CMK (cell line): ENCODE measurements around the gene OR2AP1.
"Not testable (repeated sequence)": the region's sequence is repeated elsewhere in the genome, so short reads cannot be mapped to it uniquely, and the experiment has no call there.

ENCODE experiments used
- DNase-seq: peaks from one replicate; pipeline ENCODE4 v3.0.0-alpha.2; 2010; ENCODE audit warnings: low read depth

The OR2AP1 gene

DNA sequence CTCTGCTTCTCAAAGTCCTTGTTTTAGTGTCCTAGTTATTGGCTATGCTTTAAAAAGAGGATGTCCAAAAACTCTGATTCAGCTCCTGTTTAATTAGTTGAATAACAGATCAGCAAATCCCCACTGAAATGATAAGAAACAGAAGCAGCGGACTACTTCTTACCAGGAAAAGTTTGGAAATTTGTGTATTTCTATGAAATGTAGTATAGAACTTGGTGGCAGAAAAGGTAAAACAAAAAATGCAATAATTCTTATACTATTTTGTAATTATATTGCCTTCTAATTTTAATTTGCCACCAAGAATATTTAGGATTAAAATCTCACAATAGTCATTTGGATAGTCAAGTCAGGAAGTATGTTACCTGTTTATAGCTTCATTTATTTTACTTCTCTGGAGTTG is at the start of gene OR2AP1:
Gene OR2AP1, plus strand, starts transcription at position 301 of the 400 bp plus-strand sequence. CDS start 1,947 bp downstream, outside the sequence.
- DNase-seq: no peak

GRCh38 chr12:55548235-55548634 is 24.0 kb upstream of the OR2AP1 start:
- DNase-seq: not testable (repeated sequence)

GRCh38 chr12:55548756-55549155 is 23.5 kb upstream of the OR2AP1 start:
- DNase-seq: no peak

- no peak for DNase-seq
These were observed 23.0 kb upstream of the OR2AP1 start, which contains the start of gene OR6C4 for GRCh38 chr12:55549302-55549701. OR6C4 (plus strand) TSS chr12:55549602; CDS start chr12:55551227, 1,625 bp downstream.

GRCh38 chr12:55554296-55554695 is 18.0 kb upstream of the OR2AP1 start:
- no peak for DNase-seq

DNA sequence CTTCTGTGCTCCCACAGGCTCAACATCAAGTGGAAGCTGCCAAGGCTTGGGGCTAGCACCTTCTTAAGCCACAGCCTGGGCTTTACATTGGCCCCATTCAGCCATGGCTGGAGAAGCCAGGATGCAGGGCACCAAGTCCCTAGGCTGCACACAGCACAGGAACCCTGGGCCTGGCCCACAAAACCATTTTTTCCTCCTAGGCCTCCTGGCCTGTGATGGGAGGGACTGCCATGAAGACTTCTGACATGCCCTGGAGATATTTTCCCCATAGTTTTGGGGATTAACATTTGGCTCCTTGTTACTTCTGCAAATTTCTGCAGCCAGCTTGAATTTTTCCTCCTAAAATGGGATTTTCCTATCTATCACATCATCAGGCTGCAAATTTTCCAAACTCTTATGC is 2.2 kb upstream of the OR2AP1 start:
- DNase-seq: not testable (repeated sequence)

DNA sequence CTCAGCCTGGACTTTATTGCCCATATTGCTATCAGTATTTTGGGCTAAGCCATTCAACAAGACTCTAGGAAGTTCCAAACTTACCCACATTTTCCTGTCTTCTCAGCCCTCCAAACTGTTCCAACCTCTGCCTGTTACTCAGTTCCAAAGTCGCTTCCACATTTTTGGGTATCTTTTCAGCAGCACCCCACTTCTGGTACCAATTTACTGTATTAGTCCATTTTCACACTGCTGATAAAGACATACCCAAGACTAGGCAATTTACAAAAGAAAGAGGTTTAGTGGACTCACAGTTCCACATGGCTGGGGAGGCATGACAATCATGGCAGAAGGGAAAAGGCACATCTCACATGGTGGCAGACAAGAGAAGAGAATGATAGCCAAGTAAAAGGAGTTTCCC is 1.6 kb upstream of the OR2AP1 start:
- not testable (repeated sequence) for DNase-seq

DNA sequence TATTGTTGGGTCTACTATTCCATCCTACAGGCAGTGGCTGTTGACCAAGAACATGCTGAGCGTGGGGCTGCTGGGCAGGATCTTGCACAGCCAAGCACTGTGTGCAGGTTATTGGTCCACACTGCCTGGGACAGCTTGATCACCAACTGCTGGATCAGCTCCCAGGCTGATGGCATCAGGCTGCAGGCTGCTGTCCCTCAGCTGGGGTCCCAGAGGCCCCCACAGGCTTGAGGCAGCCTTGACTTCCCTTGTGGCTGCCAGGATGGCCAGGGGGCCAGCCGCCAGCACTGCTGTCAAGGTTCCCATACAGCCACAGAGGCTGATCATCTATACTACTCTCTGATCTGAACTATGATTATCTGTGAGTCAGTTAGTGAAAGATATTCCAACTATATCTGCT is 9.8 kb downstream of the OR2AP1 start:
- no peak for DNase-seq

DNA sequence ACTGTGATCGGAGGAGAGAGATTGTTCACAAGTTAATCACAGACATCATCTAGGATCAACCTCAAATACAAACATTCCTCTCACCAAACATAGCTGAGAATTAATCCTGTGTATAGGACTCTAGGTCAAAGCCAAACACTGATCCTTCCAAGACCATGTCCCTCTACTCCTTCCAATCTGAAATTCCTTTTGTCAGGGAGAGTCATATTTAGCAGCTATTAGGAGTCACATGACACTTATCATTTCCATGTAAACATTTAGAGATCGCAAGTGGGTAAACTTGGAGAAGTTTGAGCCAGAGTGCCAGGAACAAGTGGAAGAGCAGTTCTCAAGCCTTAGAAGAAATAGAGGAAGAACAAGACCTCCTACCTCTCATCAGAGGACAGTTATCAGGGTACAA is 13.5 kb downstream of the OR2AP1 start:
- DNase-seq: no peak

GRCh38 chr12:55590152-55590551 is 17.9 kb downstream of the OR2AP1 start:
- DNase-seq: not testable (repeated sequence)

DNA sequence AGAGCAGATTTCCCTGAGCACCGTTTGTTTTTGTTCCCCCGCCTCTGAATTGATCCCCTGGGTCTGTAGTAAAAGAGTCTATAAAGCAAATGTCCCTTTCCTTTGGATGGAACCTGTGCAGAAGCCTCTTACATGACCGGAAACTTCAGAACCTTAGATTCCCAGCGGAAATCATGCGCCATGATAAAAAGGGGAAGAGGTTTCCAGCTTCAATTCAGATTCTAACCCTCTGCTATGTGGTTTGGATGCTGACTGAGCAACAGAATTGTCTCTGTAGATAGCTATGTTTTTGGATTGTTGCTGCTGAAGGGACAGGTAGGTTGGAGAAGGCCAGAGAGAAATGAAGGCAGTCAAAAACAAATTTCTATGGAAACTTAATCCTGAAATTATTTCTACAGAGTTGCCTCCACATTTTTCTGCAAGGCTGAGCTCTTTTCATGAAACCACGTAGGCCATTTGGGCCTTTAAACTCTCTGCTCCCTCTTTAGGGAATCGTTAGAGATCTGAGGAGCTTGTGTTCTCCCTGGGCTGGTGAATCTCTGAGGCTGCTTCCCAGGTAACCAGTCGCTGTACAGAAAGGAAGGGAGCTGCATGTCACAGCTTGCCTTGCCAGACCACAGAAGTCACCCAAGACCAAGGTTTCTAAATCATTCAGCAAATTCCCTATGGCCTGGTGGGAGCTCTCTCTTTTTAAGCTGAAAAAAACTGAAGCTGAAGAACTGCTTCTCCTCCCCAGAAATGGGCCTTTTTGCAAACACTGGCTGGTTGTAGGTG is 35.7 kb downstream of the OR2AP1 start:
- DNase-seq: no peak

DNA sequence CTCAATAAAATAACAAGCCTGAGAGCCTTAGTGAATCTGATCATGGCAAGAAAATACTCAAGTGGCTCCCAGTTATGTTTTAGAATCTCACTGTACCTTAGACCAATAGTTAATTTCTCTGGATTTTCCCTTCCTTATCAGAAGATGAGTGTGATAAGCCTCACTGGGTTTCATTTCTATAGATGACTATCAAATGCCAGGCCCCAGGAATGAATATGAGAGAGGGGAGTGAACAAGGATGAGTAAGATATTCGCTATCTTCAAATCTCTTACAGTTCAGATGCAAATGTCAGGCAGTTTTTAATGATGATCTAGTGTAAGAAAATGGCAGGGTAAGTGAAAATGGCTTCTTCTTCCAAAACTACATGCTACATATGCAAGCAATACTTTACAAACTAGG is 38.3 kb downstream of the OR2AP1 start:
- DNase-seq: no peak

DNA sequence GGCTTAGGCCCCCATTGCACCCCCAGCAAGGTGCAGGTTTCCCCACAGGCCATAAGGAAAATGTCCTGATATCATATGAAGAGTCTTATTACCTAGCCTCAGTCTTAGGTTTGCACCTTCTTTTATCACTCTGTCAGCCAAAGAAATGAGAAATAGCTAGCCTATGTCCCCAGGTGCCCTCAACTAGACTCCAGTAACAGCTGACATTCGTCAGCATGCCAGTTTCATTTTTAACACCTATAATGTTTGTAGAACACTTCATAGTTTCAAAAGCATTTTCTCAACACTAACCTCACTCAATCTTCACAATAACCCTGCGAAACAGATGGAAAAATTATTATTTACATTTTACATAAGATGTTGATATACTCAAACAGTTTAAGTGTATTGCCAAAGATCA is 40.4 kb downstream of the OR2AP1 start:
- DNase-seq: no peak

DNA sequence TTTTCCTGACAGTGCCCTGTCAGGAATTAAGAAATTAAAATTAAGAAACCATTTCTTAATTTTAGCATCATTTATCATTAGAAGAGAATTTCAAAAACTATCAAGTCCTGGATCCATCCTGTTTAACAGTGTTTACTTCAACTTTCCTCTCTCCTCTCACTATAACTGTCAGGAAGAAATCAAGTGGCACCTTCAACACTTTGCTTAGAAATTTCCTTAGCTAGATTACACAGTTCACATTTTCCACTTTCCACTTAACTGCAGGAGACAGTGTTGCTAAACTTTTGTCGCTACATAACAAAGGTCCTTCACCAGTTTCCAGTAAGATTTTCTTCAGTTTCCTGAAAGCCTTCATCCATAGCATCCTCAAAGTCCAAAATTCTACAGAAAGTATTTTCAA is 42.5 kb downstream of the OR2AP1 start:
- no peak for DNase-seq

DNA sequence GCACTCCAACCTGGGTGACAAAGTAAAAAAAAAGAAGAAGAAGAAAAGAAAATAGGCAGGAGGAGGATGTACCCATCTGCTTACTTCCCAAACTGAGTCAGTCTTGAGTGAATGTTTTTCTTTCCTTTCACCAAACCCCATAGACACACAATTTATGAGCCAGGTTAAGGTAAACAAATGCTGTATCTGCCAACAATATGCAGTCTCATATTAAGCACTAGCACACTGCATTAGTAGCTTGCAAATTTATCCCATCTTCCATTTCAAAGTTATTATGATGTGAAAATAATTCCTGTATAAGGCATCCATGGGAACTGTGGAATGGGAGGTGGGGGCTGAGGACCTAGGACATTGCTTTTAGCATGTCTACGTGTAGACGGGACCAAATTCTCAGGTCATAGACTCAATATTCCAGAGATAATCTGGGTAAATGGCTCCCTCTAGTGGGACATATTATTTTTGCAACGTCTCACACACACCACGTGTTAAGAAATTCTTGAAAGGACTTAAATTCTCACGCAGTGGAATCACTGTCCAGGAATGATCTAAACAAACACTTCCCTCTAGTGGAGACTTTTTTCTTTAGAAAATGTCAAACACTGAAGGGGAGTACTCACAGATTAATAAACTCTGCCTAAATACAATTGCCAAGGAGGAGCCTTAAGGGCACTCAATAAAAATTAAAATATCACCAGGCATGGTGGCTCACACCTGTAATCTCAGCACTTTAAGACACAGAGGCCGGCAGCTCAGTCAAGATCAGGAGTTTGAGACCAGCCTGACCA is 47.3 kb downstream of the OR2AP1 start:
- peak; percentile 43 for DNase-seq

DNA sequence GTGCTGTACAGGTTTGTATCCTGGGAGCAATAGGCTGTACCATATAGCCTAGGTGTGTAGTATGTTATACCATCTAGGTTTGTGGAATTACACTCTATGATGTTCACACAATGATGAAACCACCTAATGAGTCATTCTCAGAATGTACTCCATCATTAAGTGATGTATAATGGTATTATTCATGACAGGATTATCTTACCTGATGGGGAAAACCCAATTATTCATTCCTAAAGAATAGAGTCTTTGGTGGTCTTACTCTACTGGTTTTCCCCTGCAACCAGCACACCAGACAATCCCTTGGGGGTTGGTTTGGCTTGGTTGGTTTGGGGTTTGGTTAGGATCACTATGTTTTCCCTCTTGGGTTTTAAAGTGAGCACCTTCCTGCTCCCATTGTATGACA is 51.8 kb downstream of the OR2AP1 start:
- no peak for DNase-seq
